ENCODE data around the gene LARGE1.

DNA sequence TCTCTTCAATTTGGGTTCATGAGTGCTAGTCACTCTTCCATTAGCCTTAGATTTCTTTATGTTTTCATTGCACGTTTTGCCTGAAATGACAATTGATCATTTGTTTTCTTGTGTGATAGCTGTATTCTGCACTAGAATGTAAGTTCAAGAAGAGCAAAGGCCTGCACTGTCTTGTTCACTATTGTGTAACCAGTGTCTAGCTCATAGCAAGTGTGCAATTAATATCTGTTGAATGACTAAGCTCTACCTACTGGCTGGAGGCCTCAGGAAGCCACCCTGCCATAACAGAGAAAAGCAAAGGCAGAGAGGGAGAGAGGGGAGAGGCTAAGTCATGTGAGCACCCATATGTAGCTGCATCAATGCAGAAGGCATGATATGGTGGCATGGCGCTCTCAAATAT is 569.3 kb downstream of the LARGE1 start:
- TF ChIP-seq ZNF184 (CRISPR knock-in tag; IDR thresholded peaks at IDR 0.05), result no peak
- no peak for TF ChIP-seq ARHGAP35 (IDR thresholded peaks at IDR 0.05; ENCODE audit: partially characterized antibody)
- no peak for TF ChIP-seq NR2C2 (CRISPR knock-in tag; IDR thresholded peaks at IDR 0.05)
- no peak for TF ChIP-seq NR2C2 (tag; IDR thresholded peaks at IDR 0.05)
- TF ChIP-seq, protein P1, sequence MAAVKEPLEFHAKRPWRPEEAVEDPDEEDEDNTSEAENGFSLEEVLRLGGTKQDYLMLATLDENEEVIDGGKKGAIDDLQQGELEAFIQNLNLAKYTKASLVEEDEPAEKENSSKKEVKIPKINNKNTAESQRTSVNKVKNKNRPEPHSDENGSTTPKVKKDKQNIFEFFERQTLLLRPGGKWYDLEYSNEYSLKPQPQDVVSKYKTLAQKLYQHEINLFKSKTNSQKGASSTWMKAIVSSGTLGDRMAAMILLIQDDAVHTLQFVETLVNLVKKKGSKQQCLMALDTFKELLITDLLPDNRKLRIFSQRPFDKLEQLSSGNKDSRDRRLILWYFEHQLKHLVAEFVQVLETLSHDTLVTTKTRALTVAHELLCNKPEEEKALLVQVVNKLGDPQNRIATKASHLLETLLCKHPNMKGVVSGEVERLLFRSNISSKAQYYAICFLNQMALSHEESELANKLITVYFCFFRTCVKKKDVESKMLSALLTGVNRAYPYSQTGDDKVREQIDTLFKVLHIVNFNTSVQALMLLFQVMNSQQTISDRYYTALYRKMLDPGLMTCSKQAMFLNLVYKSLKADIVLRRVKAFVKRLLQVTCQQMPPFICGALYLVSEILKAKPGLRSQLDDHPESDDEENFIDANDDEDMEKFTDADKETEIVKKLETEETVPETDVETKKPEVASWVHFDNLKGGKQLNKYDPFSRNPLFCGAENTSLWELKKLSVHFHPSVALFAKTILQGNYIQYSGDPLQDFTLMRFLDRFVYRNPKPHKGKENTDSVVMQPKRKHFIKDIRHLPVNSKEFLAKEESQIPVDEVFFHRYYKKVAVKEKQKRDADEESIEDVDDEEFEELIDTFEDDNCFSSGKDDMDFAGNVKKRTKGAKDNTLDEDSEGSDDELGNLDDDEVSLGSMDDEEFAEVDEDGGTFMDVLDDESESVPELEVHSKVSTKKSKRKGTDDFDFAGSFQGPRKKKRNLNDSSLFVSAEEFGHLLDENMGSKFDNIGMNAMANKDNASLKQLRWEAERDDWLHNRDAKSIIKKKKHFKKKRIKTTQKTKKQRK (IDR thresholded peaks at IDR 0.05; ENCODE audit: borderline replicate concordance, low read depth, low read length), result no peak
- no peak for TF ChIP-seq ZFX (CRISPR knock-in tag; IDR thresholded peaks at IDR 0.05)
- TF ChIP-seq, protein P2, sequence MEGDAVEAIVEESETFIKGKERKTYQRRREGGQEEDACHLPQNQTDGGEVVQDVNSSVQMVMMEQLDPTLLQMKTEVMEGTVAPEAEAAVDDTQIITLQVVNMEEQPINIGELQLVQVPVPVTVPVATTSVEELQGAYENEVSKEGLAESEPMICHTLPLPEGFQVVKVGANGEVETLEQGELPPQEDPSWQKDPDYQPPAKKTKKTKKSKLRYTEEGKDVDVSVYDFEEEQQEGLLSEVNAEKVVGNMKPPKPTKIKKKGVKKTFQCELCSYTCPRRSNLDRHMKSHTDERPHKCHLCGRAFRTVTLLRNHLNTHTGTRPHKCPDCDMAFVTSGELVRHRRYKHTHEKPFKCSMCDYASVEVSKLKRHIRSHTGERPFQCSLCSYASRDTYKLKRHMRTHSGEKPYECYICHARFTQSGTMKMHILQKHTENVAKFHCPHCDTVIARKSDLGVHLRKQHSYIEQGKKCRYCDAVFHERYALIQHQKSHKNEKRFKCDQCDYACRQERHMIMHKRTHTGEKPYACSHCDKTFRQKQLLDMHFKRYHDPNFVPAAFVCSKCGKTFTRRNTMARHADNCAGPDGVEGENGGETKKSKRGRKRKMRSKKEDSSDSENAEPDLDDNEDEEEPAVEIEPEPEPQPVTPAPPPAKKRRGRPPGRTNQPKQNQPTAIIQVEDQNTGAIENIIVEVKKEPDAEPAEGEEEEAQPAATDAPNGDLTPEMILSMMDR (IDR thresholded peaks at IDR 0.05 in 2 of 3, conservative IDR thresholded peaks at IDR 0.05 in 1 of 3; ENCODE audit: insufficient read depth in 2 of 3, low read depth in 1 of 3, low read length in 3 of 3), result no peak
- no peak for TF ChIP-seq RAD21 (CRISPR knock-in tag; conservative IDR thresholded peaks at IDR 0.05 in 1 of 2, IDR thresholded peaks at IDR 0.05 in 1 of 2)
- TF ChIP-seq SP1 (CRISPR knock-in tag; IDR thresholded peaks at IDR 0.05), result no peak
- no peak for TF ChIP-seq HDAC2 (IDR thresholded peaks at IDR 0.05)

All from K562 (cell line).